ENCODE results near the gene FGFR2.
"Not testable (repeated sequence)": the region's sequence is repeated elsewhere in the genome, so short reads cannot be mapped to it uniquely, and the experiment has no call there.

The FGFR2 gene

DNA sequence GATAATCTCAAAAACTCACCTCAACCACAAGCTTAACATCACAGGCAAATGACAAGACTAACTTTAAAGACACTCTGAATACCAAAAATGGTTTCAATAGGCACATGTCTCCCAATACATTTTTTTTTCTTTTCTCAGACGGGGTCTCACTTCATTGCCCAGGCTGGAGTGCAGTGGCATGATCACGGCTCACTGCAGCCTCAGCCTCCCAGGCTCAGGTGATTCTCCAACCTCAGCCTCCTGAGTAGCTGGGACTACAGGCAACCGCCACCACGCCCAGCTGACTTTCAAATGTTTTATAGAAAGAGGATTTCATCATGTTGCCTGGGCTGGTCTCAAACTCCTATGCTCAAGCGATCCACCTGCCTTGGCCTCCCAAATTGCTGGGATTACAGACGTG is 77.7 kb downstream of the FGFR2 start:
- DNase-seq = not testable (repeated sequence)

DNA sequence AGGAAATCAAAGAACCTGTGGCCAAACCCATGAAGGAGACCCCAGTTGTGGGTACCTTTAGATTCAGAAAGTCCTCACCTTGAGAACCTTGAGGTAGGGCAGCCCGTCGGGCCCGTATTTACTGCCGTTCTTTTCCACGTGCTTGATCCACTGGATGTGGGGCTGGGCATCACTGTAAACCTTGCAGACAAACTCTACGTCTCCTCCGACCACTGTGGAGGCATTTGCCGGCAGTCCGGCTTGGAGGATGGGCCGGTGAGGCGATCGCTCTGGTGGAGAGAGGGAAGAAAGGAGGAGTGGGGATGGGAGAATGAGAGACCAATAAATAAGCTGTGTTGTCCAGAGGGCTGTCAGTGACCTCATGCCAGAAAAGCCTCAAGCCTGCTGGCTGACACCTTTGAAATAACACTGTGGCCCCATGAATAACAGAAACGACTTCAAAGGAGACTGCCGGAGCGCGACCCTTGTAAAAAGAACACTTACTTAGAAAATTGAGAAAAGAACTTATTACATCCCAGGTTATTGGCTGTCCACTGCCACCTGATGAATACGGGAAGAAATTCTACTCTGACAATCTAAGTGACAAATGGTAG is 78.2 kb downstream of the FGFR2 start:
- no peak for DNase-seq

DNA sequence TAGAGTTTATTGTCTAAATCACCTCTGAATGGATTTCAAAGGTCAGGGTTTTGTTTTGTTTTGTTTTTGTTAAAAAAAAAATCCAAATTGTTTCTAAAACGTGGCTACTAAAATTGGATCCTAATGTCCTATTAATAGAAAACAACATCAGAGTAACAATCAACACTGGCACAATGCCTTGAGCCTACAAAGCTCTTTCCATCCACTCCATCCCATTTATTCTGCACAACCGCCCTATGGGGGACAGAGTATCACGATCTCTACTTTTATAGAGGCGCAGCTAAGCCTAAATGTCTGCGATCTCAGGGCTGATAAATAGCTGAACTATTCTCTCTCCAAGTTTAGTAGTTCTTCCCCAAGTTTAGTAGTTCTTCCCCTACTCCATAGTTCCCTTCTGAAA is 78.8 kb downstream of the FGFR2 start:
- DNase-seq = no peak

DNA sequence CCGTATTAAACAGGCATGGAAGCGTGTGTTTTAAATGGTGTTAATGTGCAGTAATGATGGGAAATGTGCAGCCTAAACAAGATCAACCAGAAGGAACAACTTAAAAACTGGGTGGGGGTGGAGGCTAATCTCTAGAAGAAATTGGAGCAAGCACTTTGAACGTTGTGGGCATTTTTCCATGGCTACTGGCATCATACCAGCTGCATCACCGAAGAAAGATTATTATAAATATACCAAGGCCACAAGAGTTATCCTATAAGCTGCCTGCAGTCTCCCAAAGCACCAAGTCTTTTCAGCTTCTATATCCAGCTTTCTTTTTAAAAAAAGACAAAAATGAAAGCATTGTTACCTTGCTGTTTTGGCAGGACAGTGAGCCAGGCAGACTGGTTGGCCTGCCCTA is 79.9 kb downstream of the FGFR2 start:
- DNase-seq = no peak

DNA sequence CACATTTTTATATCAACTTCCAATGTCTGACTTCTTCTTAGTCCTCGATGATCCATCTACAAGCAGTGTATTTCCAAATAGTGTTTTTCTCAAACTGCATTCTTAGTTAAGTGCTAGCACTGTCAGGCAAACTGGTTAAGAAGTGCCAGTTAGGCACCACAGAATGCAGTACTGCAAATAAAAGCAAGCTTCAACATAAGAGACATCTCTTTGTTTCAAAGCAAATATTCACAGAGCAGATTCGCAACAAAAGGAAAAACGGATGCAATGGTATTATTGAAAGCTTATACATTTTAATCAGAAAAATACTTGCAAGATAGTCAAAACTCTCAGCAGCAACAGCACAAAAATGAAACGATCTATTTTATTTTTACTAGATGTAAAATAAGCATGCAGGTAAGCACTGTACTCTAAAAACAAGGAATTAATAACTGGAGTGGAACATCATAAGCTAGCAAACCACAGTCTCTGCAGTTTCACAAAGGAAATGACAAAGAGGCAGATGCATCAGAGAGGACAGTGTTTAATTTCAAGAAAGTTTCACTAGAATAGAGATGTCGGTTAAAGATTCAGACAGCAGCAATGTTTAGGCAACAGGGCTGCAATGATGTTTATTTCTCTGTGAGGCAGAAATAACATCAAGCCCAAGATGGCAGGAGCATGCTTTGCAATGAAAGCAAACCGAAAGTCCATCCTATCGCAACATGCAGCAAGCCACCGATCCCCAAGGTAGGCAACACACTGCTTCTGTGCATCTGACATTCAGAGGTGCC is 82.0 kb downstream of the FGFR2 start:
- no peak for DNase-seq

DNA sequence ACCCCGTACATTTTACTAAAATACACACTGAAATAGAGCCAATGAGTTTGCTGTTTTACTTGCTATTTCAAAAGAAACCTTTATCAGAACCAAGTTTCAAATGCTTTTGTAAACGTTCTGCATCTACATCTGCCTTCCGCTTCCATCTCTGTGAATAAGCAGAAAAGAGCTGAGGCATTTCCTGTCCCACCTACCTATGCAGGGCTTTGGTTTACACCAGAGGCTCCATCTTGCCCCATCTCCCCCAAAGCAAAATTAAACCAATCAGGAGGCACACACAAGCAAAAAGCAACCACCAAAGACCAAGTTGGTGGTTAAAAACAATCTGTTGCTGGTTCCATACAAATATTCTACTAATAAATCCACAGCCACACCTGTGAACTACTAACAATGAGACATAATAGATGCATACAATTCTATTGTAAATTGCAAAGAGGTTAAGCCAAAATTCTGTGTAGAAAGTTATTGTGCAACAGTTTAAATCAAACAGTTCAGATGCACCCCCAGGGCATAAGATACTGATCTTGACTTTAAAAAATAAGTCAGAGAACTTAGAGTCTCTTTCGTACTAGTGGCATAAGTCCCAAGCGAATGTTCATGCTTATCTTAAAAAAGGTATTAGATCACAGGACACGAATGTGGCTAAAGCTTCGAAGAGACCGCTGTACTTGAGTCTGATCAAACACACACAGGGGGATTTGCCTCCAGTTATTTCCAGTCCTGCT is 83.9 kb downstream of the FGFR2 start:
- DNase-seq = no peak

DNA sequence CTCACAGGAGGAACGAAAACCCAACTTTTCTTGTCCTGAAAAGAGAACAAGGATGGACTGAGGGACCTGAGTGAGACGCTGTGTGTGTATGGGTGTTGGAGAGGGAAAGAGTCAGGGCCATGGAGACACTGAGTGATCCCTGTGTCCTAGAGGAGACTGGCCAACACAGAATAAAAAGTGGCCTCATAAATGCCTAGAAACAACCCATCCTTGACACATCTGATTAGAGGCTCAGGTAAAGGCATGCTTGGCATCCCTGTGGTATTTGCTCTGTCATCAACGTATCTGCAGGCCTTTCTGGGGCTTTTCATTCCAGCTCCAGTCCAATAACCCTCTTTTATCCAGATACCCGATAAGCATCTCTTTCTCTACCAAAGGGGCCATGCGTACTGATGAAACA is 86.3 kb downstream of the FGFR2 start:
- no peak for DNase-seq

DNA sequence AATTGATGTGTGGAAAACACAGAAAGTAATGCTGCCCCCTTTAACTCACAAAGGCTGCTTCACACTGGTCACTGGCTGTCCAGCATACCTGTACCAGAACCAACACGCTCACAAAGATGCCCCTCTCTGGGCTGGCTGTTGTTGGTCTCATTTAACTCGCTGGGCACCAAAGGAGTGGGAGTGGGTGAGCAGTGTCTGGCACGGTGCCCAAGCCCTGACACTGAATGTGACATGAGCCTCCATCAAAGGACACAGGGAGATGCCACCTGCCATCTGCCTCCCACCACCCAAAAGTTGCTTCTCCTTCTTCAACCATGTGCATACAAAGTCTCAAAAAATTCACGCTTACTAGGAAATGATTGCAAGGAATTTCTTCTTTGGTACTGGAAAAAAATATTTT is 86.8 kb downstream of the FGFR2 start:
- DNase-seq = no peak

DNA sequence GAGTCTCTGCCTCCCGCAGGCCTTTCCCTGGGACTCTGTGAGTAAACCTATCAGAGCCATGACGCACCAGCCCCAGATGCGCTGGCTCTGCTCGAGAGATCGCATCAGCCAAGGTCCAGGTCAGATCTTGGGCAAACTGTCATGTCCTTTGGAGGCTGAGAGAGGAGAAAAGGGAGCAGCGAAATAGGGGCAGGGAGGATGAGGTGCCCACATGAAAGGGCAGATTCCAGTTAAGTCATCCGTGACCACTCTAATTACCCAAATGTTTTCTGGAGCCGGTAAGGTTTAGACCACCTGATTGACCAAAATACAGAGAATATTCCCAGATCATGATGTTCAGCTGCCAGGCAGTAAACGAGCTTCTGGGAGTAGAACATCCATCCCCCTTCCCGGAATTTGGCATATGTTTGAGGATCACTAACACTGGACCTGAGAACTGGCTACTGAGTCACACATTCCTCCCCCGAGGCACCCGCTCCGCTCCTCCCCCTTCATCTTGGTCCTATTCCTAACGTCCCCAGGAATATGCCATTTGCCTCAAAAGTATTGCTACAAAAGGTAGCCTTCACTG is 88.0 kb downstream of the FGFR2 start:
- no peak for DNase-seq

DNA sequence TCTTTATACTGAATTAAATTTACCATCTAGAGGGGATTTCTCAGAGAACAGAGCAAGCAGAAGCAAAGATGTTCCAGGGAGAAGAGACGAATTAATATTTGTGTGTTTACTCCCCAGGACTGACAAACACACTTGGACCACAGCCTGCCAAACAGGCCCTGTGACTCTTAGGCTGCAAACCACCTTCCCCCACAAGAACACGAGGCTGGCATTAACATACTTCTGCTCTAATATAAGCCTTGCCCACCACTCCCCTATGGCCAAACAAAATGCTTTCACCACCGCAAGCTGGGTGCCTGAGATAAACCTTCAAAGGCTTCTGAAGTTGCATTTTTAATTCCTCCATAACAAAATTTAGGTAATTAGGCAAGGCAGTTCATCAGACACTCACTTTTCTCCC is 88.4 kb downstream of the FGFR2 start:
- DNase-seq = no peak

DNA sequence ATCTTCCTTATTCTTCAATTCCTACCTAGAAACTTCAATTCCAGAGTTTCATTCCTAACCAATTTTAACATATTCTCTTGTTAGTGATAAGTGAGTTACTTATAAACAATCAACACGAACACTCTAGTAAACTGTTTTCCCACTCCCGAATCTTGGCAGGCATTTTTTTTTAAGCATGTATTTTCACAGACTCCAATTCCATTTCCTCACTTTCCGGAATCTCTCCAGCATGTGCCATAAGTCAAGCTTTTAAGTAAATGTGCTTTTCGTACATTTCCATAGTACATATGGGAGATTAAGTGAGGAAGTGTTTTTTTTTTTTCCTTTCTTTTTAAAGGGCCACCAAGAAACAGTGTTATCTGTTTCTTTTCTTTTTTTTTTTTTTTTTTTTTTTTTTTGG is 89.1 kb downstream of the FGFR2 start:
- no peak for DNase-seq

DNA sequence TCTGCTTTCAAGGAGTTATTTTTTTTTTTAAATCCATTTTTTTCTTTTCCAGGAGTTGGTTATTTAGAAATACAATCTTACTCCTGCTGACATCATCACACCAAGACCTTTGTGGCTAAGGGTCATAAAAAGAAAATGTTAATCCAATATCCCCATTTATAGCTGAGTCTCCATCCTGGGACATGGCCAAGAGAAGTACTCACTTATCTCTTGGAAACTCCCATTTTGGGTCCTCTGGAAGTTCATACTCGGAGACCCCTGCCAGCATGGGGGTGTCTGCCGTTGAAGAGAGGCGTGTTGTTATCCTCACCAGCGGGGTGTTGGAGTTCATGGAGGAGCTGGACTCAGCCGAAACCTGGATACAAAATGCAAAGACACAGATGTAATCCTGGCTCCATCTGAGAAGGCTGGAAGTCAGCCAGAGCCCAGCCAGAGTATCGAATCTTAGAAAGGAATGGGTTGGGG is 94.6 kb downstream of the FGFR2 start:
- no peak for DNase-seq

DNA sequence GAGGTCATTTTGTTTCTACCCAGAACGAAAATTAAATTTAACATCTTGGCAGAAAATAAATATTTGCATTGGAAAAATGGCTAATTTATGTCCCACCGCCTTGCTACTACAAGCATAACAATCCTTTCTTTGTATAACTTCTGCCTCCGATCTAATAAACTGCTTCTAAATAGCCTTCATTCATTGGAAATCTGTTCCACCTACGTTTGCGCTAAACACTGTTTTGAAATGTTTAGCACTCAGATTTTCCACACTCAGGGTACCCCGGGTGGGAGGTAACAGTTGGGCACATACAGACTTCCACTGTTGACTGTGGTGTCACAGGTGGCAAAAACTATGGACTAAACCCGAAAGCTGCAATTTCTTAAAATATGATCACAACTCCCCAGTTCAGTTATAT is 96.4 kb downstream of the FGFR2 start:
- no peak for DNase-seq

DNA sequence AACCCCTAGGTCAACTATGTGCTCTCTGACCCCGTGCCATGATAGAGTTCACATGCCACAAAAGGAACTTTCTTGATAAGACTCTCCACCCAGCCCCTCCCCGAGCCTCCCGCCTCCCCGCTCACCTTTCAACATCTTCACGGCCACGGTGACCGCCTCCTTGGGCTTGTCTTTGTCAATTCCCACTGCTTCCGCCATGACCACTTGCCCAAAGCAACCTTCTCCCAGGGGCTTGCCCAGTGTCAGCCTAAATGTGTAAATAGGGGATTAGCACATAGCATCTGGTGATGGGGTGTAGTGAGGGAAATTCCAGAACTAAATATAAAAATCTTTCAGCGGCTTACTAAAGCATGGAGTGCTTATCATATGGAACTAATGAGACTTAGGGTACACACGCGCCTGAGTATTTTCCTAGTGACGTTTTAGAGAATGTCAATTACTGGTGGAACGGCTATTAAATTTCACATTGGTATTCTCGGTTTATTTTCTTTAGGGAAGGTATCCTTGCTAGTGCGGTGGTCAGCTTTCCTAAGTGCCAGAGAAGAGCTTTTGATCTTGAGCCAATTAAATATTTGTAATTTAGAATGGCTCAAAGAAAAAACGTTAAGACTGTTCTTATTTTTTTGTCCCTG is 97.4 kb downstream of the FGFR2 start:
- no peak for DNase-seq

DNA sequence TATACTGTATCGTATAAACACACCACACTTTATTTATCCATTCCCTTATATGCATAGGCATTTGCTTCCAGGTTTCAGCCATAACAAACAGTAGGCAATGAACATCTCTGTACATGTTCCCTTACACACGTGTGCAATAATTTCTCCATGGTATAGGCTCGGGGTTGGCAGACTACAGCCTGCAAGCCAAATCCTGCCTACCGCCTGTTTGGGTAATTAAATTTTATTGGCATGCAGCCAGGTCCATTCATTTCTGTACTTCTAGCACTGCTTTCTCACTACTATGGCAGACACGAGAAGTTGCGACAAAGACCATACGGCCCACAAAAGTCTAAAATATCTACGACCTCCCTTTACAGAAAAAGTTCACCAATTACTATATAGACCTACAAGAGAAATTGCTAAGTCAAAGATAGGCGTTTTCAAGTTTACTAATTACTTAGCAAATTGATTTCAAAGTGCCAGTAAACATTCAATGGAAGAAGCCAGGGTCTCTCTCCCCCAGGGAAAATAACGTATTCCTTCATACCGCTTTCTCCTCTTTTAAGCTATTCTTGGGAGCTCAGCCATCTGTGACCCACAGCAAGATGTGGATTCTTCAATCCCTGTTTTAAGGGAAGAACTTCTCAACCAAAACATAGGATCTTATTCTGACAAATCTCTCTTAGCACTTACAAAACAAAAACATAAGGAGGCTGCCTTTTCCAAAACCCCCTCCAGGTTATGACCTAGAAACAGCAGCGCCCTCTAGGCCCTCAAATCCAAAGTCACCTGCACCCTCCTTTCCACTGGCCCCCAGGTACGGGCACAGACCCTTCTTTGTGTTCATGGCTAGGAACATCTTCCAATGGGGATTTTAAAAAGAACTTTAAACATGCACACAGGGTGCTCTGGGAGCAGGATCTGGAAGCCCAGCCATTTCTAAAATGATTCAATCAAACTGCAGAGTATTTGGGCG is 100.5 kb downstream of the FGFR2 start:
- DNase-seq = peak in 2 of 3 experiments; percentile 11 to 45

DNA sequence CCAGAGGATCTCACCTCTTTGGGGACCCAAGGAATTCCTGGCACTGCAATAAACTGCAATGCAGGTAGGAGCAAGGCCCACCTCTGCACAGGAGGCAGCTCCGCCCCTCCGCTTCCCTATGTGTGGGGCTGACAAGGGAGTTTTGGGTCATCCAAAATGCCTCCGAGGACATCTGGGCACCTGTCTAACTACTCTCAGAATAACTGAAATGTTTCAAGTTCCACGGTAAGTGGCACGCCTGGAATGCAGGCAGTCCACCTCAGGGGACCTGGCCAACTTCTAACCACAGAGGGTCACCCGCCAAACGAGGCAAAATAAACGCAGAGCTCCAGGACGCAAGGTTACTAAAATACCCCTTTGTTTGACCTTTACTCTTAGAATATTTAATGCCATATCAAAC is 102.5 kb downstream of the FGFR2 start:
- DNase-seq = no peak

DNA sequence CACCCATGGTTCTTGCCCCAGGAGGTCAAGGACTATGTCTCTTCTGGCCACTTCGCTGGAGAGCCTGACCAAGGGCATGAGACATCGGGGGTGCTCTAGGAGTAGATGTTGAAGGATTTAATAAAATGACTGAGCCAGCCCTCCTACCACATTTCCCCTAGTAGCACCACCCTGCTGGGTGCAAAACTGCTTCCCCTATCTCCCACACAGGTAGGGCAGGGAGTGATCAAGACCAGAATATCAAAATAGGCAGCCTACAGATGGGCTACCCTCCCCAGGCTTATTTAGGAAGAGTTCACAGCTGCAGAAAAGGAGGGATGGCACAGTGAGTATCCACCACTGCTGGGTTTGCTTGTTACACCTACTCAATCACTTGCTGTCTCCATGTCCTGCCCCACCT is 103.9 kb downstream of the FGFR2 start:
- no peak for DNase-seq

DNA sequence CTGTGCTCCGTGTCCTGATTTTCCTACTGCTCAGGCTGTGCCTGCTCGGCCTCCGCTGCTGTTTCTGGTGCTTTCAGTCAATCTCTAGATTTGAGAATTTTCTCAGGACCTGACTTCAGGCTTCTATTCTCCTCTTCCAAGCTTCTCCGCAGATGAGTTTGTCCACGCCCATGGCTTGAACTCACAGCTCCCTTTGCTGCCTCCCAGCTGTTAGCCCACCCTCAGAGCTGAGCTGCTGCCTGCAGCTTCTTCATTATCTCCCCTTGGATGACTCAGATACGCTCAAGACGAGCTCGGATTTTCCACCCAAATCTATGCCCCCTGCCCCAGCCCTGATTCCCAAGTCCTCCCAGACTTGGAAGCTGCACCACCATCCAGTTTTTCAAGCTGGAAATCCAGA is 104.7 kb downstream of the FGFR2 start:
- no peak for DNase-seq

DNA sequence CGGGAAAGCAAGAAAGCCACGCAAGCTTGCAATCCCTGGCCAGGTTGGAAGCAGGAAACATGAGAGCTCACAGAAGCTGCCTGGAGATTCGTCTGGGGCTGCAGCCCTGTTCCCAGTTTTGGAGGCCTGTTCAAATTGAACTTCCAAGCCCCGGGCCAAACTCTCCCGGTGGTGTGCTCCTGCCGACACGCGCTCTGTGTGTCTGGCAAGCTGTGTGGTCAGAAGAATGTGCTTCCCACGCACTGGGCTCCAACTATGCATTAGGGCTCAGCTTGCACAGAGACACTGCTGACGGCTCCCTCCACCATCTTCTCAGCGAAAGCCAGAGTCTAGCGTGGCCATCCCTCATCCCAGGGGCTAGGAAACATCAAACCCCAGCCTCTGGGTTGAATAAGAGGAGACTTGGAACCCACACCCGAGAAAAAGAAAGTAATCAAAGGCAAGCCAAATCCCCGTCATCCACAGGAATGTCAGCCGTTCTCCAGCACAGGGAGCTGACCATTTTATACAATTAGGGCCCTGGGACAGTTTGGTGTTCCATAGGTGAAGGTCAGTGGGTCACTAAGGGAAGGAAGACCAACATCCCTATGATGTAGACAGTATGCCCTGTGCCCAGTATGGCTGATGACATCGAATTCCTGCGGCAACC is 107.2 kb downstream of the FGFR2 start:
- no peak for DNase-seq

DNA sequence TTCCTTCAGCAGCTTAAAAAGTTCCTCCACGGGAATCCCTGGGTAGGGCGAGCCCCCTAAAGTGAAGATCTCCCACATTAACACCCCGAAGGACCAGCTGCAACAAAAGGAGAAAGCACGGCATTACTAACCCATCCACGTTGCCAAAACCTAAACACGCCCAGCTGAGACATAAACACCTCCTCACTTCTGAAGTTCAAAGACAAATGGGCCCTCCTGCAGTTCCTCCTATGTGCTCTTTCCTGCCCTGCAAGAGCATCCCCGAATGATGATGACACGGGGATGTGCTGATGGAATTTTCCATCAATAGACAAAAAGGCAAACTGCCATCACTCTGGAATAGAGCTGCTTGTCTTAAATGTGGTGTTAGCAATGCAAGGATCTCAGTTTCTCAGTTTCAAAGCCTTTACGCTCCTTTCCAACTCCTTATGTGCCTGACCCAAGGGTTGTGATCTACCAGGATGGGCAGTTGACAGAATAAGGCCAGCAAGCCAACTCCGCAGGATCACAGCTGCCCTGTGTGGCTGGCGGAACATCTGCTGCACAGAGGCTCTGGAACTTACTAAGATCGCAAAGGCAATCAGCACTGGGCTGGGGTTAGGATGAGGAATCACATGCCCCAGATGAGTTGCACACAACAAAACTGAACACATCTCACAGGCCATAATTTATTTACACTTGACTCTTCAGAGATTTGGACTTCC is 112.7 kb downstream of the FGFR2 start:
- no peak for DNase-seq

DNA sequence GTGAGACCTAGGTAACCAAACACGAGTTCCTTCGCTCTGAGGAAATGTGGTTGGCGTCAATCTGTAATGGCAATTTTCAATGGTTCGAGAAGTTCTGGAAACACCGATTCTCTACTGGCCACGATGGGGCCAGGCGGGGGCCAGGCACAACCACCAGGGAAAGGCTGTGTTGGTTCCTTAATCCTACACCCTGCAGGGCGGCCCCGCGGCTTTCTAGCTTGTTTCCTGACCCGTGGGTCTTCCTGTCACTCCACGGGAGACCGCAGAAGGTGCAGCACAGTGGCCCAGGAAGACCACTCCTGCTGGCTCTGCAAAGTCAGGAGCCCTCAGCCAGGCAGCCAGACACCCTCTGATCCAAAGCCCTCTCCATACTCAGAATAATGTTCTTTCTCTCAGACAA is 113.4 kb downstream of the FGFR2 start:
- DNase-seq = no peak

All from NCI-H1417 (cell line).